ENCODE results near the gene RPL10. TPM values are rescaled to one million over a fixed set of nuclear protein-coding genes. Genes with fewer than 3 reads are reported as not detected.

RPL10 gene
- total RNA-seq, 1 donor from 2014 or later: 5,113 TPM

- CTCF ChIA-PET: no interaction called here
- POLR2A ChIA-PET: interaction anchor here (2.9 kb wide), 2 partner anchors 15 to 30 kb away, joined by 18 to 20 read pairs; partner anchors contain the start of gene RPL10
- no peaks in the 10 kb centered on the region for H3K9me3 Mint-ChIP-seq
- no peak for TF ChIP-seq CTCF (IDR thresholded peaks at IDR 0.05)
- no peaks in the 10 kb centered on the region for H3K27me3 Mint-ChIP-seq
- ATAC-seq (ENCODE audit: low read depth): no peak
- H3K36me3 Mint-ChIP-seq (ENCODE audit: low read depth): peaks cover 3% of the 10 kb centered on the region
- DNase-seq: no peak
- no peak overlapping the region for H3K4me3 Mint-ChIP-seq
- H3K4me1 Mint-ChIP-seq: peaks cover 23% of the 10 kb centered on the region
- no peak overlapping the region for H3K27ac Mint-ChIP-seq
- intact Hi-C loops (cut with micrococcal nuclease): no loop called here
Observed at GRCh38 chrX:154426916-154427770, 29.0 kb downstream of the RPL10 start.

GRCh38 chrX:154428176-154429171, 30.3 kb downstream of the RPL10 start, which contains the start of gene ATP6AP1:
Gene ATP6AP1, plus strand, starts transcription at chrX:154428677. Its CDS starts 16 bp downstream, at chrX:154428693.
- ChIA-PET CTCF (interaction anchor here (1.0 to 1.4 kb wide), 2 partner anchors 9 to 30 kb away, joined by 3 to 4 read pairs; partner anchors contain the start of gene RPL10), POLR2A (interaction anchor here (0.8 to 2.9 kb wide), 11 partner anchors 8 to 99 kb away, joined by 3 to 20 read pairs (median 4); partner anchors contain the start of genes DNASE1L1, RPL10 and SLC10A3)
- ATAC-seq (ENCODE audit: low read depth) (peak; percentile 99), DNase-seq (peak; percentile 77)
- Mint-ChIP-seq H3K36me3 (ENCODE audit: low read depth) (peaks cover 9% of the 10 kb centered on the region), H3K4me3 (peak within 1 kb of the TSS; percentile 81), H3K27ac (peak within 1 kb of the TSS; percentile 71), H3K27me3 (no peaks in the 10 kb centered on the region), H3K9me3 (no peaks in the 10 kb centered on the region), H3K4me1 (peaks cover 23% of the 10 kb centered on the region)
- TF ChIP-seq CTCF (IDR thresholded peaks at IDR 0.05): no peak
- intact Hi-C loops (cut with micrococcal nuclease): loop anchor here (1.0 to 2.0 kb wide), 3 partner anchors 8 to 58 kb away; no protein-coding TSS in a partner anchor

- Mint-ChIP-seq H3K9me3 (no peaks in the 10 kb centered on the region), H3K4me3 (peak overlapping the region; percentile 81), H3K4me1 (peaks cover 23% of the 10 kb centered on the region), H3K36me3 (ENCODE audit: low read depth) (peaks cover 18% of the 10 kb centered on the region), H3K27ac (no peak overlapping the region), H3K27me3 (no peaks in the 10 kb centered on the region)
- POLR2A ChIA-PET: interaction anchor here (0.6 to 2.9 kb wide), 8 partner anchors 11 to 60 kb away, joined by 3 to 20 read pairs (median 6); partner anchors contain the start of genes RPL10 and SLC10A3
- ATAC-seq (ENCODE audit: low read depth) (no peak), DNase-seq (no peak)
- intact Hi-C loops (cut with micrococcal nuclease): loop anchor here (2.0 kb wide), 1 partner anchor 59 kb away; no protein-coding TSS in a partner anchor
- CTCF ChIA-PET: interaction anchor here (1.4 kb wide), 1 partner anchor 32 kb away, joined by 4 read pairs; the partner anchor contains the start of gene RPL10
- no peak for TF ChIP-seq CTCF (IDR thresholded peaks at IDR 0.05)
Observed at GRCh38 chrX:154429711-154430110, 31.5 kb downstream of the RPL10 start.

- ATAC-seq (ENCODE audit: low read depth) (no peak), DNase-seq (no peak)
- Mint-ChIP-seq H3K27me3 (no peaks in the 10 kb centered on the region), H3K4me1 (peaks cover 23% of the 10 kb centered on the region), H3K36me3 (ENCODE audit: low read depth) (peaks cover 22% of the 10 kb centered on the region), H3K4me3 (no peak overlapping the region), H3K27ac (no peak overlapping the region), H3K9me3 (no peaks in the 10 kb centered on the region)
- intact Hi-C loops (cut with micrococcal nuclease): no loop called here
- CTCF ChIA-PET: no interaction called here
- TF ChIP-seq CTCF (IDR thresholded peaks at IDR 0.05): no peak
- POLR2A ChIA-PET: interaction anchor here (0.6 kb wide), 2 partner anchors 321 to 559 kb away, joined by 3 read pairs; no protein-coding TSS in a partner anchor
Observed at GRCh38 chrX:154430479-154430878, 32.3 kb downstream of the RPL10 start.
